Esophagus squamous epithelium (tissue), 5 donors: ENCODE measurements around the gene PCBP4. TPM values are rescaled to one million over a fixed set of nuclear protein-coding genes. Genes with fewer than 3 reads are reported as not detected.

Experiments used
- DNase-seq: peaks from one replicate; lab custom pipeline; 2025; lab: John Stamatoyannopoulos, UW
- H3K27ac ChIP-seq, 4 donors: fragments of 200-600 bp; sonication (generic); one replicate each; pipeline ENCODE4 v1.5.1; 2016 to 2019; ENCODE audit warnings: mild to moderate bottlenecking in 1 of 4
- H3K27me3 ChIP-seq, 4 donors: fragments of 200-600 bp; sonication (generic); 1 replicate in 3 of 4; 2 replicates in 1 of 4; pipeline versions ENCODE4 v1.5.1 to v1.6.0; 2017 to 2021; ENCODE audit warnings: antibody characterized with exemption in 1 of 4
- H3K36me3 ChIP-seq, 3 donors: fragments of 200-600 bp; sonication (generic); one replicate each; pipeline ENCODE4 v1.5.1; 2016 to 2019
- H3K4me1 ChIP-seq, 3 donors: fragments of 200-600 bp; sonication (generic); one replicate each; pipeline ENCODE4 v1.5.1; 2017 to 2019
- H3K4me3 ChIP-seq, 4 donors: fragments of 200-600 bp; sonication (generic); 1 replicate in 3 of 4; 2 replicates in 1 of 4; pipeline ENCODE4 v1.5.1; 2016 to 2019; ENCODE audit warnings: mild to moderate bottlenecking in 2 of 4, moderate library complexity in 1 of 4
- H3K9me3 ChIP-seq, 3 donors: fragments of 200-600 bp; sonication (generic); one replicate each; pipeline ENCODE4 v1.5.1; 2016 to 2019
- POLR2A ChIP-seq, 4 donors: fragments of 450-650 bp; IDR thresholded peaks; one replicate each; pipeline ENCODE4 v1.6.1; 2017; ENCODE audit warnings: antibody characterized with exemption in 4 of 4, mild to moderate bottlenecking in 4 of 4, moderate library complexity in 3 of 4
- WGBS, 2 donors: methylation state at CpG; one replicate each; pipeline ENCODE4 v1.1.5; 2018; 5-methylcytosine and 5-hydroxymethylcytosine counted together
- intact Hi-C: fragments of 100-400 bp; cut with DNase I; formaldehyde crosslinking; loops from one replicate; pipeline ENCODE4 v1.15.0; 2022
- total RNA-seq, 4 donors: library from RNA; depleted of rRNA; stranded (reverse); fragments of >200 nt; gene quantifications; one replicate each; pipeline ENCODE4 v1.1.0, GENCODE V29; 2016
- TF ChIP-seq, protein P1 (sequence below), 6 experiments: fragments of 450-650 bp in 4 of 6; fragments of 200-600 bp in 2 of 6; sonication (generic) in 2 of 6; IDR thresholded peaks; one replicate each; pipeline ENCODE4 v1.5.1; 2016 to 2019; ENCODE audit warnings: antibody characterized with exemption in 6 of 6, mild to moderate bottlenecking in 4 of 6, moderate library complexity in 4 of 6
- donor health status: DM: yes; HTN: yes; CAD: no.

Gene PCBP4
- total RNA-seq, 4 donors from 2014 or later, result 13.0 to 47.3 (median 19.5) TPM

DNA sequence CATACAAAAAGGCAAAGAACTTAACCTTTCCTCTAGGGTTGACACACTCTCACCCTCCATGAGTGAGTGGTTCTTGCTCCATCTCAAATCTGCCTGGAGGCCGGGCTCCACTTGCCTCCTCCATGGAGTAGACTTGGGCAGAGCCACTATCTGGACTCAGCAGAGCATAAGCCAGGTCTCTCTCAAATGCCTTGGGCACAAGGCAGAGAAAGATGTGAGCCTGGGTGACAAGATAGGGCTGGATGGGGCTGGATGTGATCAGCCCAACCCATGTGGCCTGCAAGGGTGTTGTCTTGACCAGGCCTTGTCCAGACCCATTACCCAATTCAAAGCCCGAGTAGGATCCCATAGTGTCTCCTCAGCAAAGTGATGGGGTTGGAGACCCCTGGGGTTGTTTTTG is 32.6 kb upstream of the PCBP4 start:
- intact Hi-C loops, result loop anchor here (5.0 kb wide), 3 partner anchors 52 to 142 kb away; no protein-coding TSS in a partner anchor
- H3K27me3 ChIP-seq, result peaks cover 0 to 7% (median 0%) of the 10 kb centered on the region in 4 donors
- H3K9me3 ChIP-seq, result no peaks in the 10 kb centered on the region
- H3K36me3 ChIP-seq, result peaks cover 0 to 1% (median 0%) of the 10 kb centered on the region in 3 donors
- no peak for DNase-seq
- WGBS, 2 donors, result 80 to 100% methylated on average over 1 to 2 of the region's 2 CpGs
- no peak overlapping the region for H3K27ac ChIP-seq
- TF ChIP-seq POLR2A (IDR thresholded peaks at IDR 0.05), result no peak
- TF ChIP-seq, protein P1, sequence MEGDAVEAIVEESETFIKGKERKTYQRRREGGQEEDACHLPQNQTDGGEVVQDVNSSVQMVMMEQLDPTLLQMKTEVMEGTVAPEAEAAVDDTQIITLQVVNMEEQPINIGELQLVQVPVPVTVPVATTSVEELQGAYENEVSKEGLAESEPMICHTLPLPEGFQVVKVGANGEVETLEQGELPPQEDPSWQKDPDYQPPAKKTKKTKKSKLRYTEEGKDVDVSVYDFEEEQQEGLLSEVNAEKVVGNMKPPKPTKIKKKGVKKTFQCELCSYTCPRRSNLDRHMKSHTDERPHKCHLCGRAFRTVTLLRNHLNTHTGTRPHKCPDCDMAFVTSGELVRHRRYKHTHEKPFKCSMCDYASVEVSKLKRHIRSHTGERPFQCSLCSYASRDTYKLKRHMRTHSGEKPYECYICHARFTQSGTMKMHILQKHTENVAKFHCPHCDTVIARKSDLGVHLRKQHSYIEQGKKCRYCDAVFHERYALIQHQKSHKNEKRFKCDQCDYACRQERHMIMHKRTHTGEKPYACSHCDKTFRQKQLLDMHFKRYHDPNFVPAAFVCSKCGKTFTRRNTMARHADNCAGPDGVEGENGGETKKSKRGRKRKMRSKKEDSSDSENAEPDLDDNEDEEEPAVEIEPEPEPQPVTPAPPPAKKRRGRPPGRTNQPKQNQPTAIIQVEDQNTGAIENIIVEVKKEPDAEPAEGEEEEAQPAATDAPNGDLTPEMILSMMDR (IDR thresholded peaks at IDR 0.05), result no peak
- peaks cover 1 to 39% (median 17%) of the 10 kb centered on the region in 3 donors for H3K4me1 ChIP-seq
- H3K4me3 ChIP-seq, result no peak overlapping the region

DNA sequence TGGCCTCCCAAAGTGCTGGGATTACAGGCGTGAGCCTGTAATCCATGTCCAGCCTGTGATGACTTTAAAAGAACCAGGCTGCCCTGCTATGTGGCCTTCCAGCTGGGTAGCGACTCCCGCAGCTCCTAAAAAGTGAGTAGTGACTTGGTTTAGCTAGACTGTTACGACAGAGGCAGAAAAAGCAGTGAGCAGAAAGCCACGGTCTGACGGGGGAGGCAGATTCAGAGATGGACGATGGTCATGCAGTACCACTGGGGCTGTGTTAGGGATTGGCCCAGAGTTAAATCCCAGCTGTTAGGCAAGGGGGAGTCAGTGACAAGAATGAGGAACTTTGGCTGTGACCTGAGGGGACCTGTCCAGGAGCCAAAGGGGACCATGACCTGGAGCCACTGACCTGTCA is 31.5 kb upstream of the PCBP4 start:
- WGBS, 2 donors, result 67 to 70% methylated on average over 3 to 5 of the region's 7 CpGs

DNA sequence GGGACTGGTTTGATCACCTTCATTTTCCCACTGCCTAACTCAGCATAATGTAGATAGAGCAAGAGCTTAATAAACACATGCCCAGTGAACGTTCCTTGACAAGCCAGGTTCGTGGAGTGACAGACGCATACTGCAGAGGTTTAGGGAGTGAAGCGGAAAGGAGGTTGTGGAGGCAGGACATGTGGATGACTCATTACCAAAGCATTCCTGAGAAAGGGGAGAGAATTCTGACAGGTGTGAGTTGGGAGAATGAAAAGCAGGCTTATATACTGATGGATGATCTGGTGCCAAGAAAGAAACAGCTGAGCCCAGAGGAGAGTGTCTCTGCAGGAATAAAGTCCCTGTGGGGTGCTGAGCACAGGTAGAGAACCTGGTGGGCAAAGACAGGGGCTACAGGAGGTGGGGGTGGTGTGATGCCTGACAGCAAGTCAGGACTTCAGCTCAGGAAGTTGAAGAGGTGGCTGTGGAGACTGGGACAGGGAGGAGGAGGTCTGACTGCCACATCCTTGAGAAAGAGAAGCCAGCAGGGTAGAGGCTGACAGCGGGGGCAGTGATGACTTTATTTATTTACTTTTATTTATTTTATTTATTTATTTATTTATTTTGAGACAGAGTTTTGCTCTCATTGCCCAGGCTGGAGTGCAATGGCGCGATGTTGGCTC is 30.8 kb upstream of the PCBP4 start:
- 43 to 46% methylated on average over 7 of the region's 7 CpGs for WGBS, 2 donors
- Histone ChIP-seq H3K27ac (peak overlapping the region in 1 of 4 donors; percentile 11), H3K36me3 (peaks cover 7 to 19% (median 16%) of the 10 kb centered on the region in 3 donors), H3K9me3 (no peaks in the 10 kb centered on the region), H3K27me3 (peaks cover 0 to 7% (median 0%) of the 10 kb centered on the region in 4 donors), H3K4me1 (peaks cover 9 to 45% (median 25%) of the 10 kb centered on the region in 3 donors), H3K4me3 (no peak overlapping the region)
- no peak for DNase-seq
- no peak for TF ChIP-seq POLR2A (IDR thresholded peaks at IDR 0.05)
- TF ChIP-seq, protein P1 (IDR thresholded peaks at IDR 0.05), result no peak
- intact Hi-C loops, result no loop called here

More for the DNA sequence above, 31.5 kb upstream of the PCBP4 start:
- intact Hi-C loops, result no loop called here
- peaks cover 7 to 12% (median 10%) of the 10 kb centered on the region in 3 donors for H3K36me3 ChIP-seq
- DNase-seq, result no peak
- TF ChIP-seq, protein P1 (IDR thresholded peaks at IDR 0.05), result no peak
- TF ChIP-seq POLR2A (IDR thresholded peaks at IDR 0.05), result no peak
- H3K27ac ChIP-seq, result no peak overlapping the region
- H3K4me3 ChIP-seq, result no peak overlapping the region
- H3K4me1 ChIP-seq, result peaks cover 9 to 39% (median 18%) of the 10 kb centered on the region in 3 donors
- no peaks in the 10 kb centered on the region for H3K9me3 ChIP-seq
- H3K27me3 ChIP-seq, result peaks cover 0 to 7% (median 0%) of the 10 kb centered on the region in 4 donors

DNA sequence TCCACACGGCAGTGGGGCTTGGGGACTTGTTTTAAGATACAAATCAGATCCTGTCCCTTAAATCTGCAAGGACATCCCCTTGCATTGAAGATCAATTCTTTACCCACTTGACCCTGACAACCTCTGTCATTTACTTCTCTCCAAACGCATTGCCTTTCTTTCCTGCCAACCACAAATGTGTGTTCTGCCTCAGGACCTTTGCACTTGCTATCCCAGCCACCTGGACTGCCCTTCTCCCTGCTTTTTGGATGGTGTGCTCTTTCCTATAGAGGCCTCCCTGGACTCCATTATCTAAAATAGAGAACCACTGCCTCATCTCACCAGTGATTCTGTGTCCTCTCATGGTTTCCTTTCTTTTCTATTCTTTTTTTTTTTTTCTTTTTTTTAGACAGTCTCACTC is 29.9 kb upstream of the PCBP4 start:
- 54 to 65% methylated on average over 2 of the region's 2 CpGs for WGBS, 2 donors
- intact Hi-C loops, result no loop called here
- TF ChIP-seq, protein P1 (IDR thresholded peaks at IDR 0.05), result no peak
- TF ChIP-seq POLR2A (IDR thresholded peaks at IDR 0.05), result no peak

More for the DNA sequence above, 29.9 kb upstream of the PCBP4 start:
- H3K27ac ChIP-seq, result no peak overlapping the region
- no peak overlapping the region for H3K4me3 ChIP-seq
- no peak for DNase-seq
- H3K27me3 ChIP-seq, result peaks cover 0 to 7% (median 0%) of the 10 kb centered on the region in 4 donors
- H3K36me3 ChIP-seq, result peaks cover 11 to 28% (median 24%) of the 10 kb centered on the region in 3 donors
- peaks cover 9 to 54% (median 30%) of the 10 kb centered on the region in 3 donors for H3K4me1 ChIP-seq
- H3K9me3 ChIP-seq, result no peaks in the 10 kb centered on the region
